ENCODE results near the gene UBXN2A. TPM values are rescaled to one million over a fixed set of nuclear protein-coding genes. Genes with fewer than 3 reads are reported as not detected.
"Not testable (repeated sequence)": the region's sequence is repeated elsewhere in the genome, so short reads cannot be mapped to it uniquely, and the experiment has no call there.

The UBXN2A gene
- total RNA-seq, 1 donor from 2014 or later: 9.4 TPM

GRCh38 chr2:24024996-24025663 lies 84.9 kb downstream of the UBXN2A start:
- no peak for ATAC-seq (ENCODE audit: low read depth)
- H3K4me3 Mint-ChIP-seq: no peak overlapping the region
- H3K4me1 Mint-ChIP-seq: no peaks in the 10 kb centered on the region
- no peak overlapping the region for H3K27ac Mint-ChIP-seq
- CTCF ChIA-PET: interaction anchor here (1.9 kb wide), 1 partner anchor 98 kb away, joined by 4 read pairs; the partner anchor contains the start of gene ATAD2B
- TF ChIP-seq, protein P1, sequence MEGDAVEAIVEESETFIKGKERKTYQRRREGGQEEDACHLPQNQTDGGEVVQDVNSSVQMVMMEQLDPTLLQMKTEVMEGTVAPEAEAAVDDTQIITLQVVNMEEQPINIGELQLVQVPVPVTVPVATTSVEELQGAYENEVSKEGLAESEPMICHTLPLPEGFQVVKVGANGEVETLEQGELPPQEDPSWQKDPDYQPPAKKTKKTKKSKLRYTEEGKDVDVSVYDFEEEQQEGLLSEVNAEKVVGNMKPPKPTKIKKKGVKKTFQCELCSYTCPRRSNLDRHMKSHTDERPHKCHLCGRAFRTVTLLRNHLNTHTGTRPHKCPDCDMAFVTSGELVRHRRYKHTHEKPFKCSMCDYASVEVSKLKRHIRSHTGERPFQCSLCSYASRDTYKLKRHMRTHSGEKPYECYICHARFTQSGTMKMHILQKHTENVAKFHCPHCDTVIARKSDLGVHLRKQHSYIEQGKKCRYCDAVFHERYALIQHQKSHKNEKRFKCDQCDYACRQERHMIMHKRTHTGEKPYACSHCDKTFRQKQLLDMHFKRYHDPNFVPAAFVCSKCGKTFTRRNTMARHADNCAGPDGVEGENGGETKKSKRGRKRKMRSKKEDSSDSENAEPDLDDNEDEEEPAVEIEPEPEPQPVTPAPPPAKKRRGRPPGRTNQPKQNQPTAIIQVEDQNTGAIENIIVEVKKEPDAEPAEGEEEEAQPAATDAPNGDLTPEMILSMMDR (IDR thresholded peaks at IDR 0.05): no peak
- DNase-seq: no peak
- peaks cover 59% of the 10 kb centered on the region for H3K36me3 Mint-ChIP-seq (ENCODE audit: low read depth)
- intact Hi-C loops (cut with micrococcal nuclease): no loop called here
- H3K9me3 Mint-ChIP-seq: no peaks in the 10 kb centered on the region
- H3K27me3 Mint-ChIP-seq: no peaks in the 10 kb centered on the region
- POLR2A ChIA-PET: no interaction called here

GRCh38 chr2:24026233-24026632 lies 86.0 kb downstream of the UBXN2A start:
- peaks cover 70% of the 10 kb centered on the region for H3K36me3 Mint-ChIP-seq (ENCODE audit: low read depth)
- intact Hi-C loops (cut with micrococcal nuclease): no loop called here
- H3K4me3 Mint-ChIP-seq: no peak overlapping the region
- no peaks in the 10 kb centered on the region for H3K4me1 Mint-ChIP-seq
- ChIA-PET CTCF (interaction anchor here (1.9 kb wide), 1 partner anchor 99 kb away, joined by 4 read pairs; the partner anchor contains the start of gene ATAD2B), POLR2A (no interaction called here)
- H3K27ac Mint-ChIP-seq: no peak overlapping the region
- no peaks in the 10 kb centered on the region for H3K9me3 Mint-ChIP-seq
- no peaks in the 10 kb centered on the region for H3K27me3 Mint-ChIP-seq
- DNase-seq: no peak
- no peak for ATAC-seq (ENCODE audit: low read depth)
- TF ChIP-seq, protein P1 (IDR thresholded peaks at IDR 0.05): no peak

GRCh38 chr2:24038786-24039499 lies 98.7 kb downstream of the UBXN2A start:
- peaks cover 37% of the 10 kb centered on the region for H3K36me3 Mint-ChIP-seq (ENCODE audit: low read depth)
- peaks cover 6% of the 10 kb centered on the region for H3K4me1 Mint-ChIP-seq
- H3K9me3 Mint-ChIP-seq: no peaks in the 10 kb centered on the region
- intact Hi-C loops (cut with micrococcal nuclease): no loop called here
- TF ChIP-seq, protein P1 (IDR thresholded peaks at IDR 0.05): no peak
- POLR2A ChIA-PET: no interaction called here
- CTCF ChIA-PET: interaction anchor here (0.7 kb wide), 1 partner anchor 216 kb away, joined by 3 read pairs; no protein-coding TSS in a partner anchor
- no peak overlapping the region for H3K4me3 Mint-ChIP-seq
- no peak for DNase-seq
- no peak overlapping the region for H3K27ac Mint-ChIP-seq
- no peak for ATAC-seq (ENCODE audit: low read depth)
- no peaks in the 10 kb centered on the region for H3K27me3 Mint-ChIP-seq

- POLR2A ChIA-PET: interaction anchor here (0.6 kb wide), 1 partner anchor 10 kb away, joined by 3 read pairs; no protein-coding TSS in a partner anchor
- no peaks in the 10 kb centered on the region for H3K9me3 Mint-ChIP-seq
- H3K27ac Mint-ChIP-seq: no peak overlapping the region
- intact Hi-C loops (cut with micrococcal nuclease): no loop called here
- H3K36me3 Mint-ChIP-seq (ENCODE audit: low read depth): peaks cover 35% of the 10 kb centered on the region
- CTCF ChIA-PET: no interaction called here
- TF ChIP-seq, protein P1 (IDR thresholded peaks at IDR 0.05): no peak
- peaks cover 9% of the 10 kb centered on the region for H3K4me1 Mint-ChIP-seq
- ATAC-seq (ENCODE audit: low read depth) (no peak), DNase-seq (no peak)
- H3K27me3 Mint-ChIP-seq: no peaks in the 10 kb centered on the region
- no peak overlapping the region for H3K4me3 Mint-ChIP-seq
Observed at GRCh38 chr2:24040511-24040910, 100.2 kb downstream of the UBXN2A start.

DNA sequence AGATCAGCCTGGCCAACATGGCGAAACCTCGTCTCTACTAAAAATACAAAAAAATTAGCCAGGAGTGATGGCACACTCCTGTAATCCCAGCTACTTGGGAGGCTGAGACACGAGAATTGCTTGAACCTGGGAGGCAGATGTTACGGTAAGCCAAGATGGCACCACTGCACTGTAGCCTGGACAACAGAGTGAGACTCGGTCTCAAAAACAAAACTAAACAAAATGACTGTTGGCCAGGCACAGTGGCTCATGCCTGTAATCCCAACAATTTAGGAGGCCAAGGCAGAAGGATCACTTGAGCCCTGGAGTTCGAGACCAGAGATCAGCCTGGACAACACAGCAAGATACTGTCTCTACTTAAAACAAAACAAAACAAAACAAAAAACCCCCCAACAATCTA lies 102.9 kb downstream of the UBXN2A start:
- Mint-ChIP-seq H3K36me3 (ENCODE audit: low read depth) (peaks cover 23% of the 10 kb centered on the region), H3K4me1 (peaks cover 22% of the 10 kb centered on the region)
- CTCF ChIA-PET; intact Hi-C loops (cut with micrococcal nuclease); DNase-seq; H3K4me3 Mint-ChIP-seq; H3K9me3 Mint-ChIP-seq; H3K27me3 Mint-ChIP-seq; H3K27ac Mint-ChIP-seq; POLR2A ChIA-PET; ATAC-seq (ENCODE audit: low read depth): not testable (repeated sequence)
